ENCODE measurements around the gene SIX2.

- TF ChIP-seq, protein P1, sequence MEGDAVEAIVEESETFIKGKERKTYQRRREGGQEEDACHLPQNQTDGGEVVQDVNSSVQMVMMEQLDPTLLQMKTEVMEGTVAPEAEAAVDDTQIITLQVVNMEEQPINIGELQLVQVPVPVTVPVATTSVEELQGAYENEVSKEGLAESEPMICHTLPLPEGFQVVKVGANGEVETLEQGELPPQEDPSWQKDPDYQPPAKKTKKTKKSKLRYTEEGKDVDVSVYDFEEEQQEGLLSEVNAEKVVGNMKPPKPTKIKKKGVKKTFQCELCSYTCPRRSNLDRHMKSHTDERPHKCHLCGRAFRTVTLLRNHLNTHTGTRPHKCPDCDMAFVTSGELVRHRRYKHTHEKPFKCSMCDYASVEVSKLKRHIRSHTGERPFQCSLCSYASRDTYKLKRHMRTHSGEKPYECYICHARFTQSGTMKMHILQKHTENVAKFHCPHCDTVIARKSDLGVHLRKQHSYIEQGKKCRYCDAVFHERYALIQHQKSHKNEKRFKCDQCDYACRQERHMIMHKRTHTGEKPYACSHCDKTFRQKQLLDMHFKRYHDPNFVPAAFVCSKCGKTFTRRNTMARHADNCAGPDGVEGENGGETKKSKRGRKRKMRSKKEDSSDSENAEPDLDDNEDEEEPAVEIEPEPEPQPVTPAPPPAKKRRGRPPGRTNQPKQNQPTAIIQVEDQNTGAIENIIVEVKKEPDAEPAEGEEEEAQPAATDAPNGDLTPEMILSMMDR (IDR thresholded peaks at IDR 0.05 in 8 of 11, conservative IDR thresholded peaks at IDR 0.05 in 3 of 11): no peak
- TF ChIP-seq POLR2AphosphoS5 (IDR thresholded peaks at IDR 0.05): no peak
Observed at GRCh38 chr2:45004562-45005191, 4.6 kb downstream of the SIX2 start.
